Measurements from ENCODE around the gene NTNG2.

DNA sequence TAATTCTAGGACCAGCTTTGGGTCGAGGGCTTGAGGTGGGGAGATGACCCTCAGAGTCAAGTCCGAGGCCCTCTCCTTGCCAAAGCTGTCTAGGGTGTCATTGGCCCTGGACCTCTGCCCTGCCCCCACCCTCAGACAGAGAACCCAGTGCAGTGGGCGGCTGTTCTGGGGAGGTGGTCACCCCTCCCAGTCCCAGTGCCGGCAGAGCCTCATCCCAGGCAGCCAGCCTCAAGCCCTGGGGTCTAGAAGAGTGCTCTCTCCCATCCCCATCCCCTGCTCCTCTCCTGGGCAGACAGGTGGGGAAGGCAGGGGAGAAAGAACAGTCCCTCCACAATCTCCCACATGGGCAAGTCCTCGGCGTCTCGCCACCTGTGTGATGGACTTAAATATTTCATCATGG lies 7.0 kb downstream of the NTNG2 start:
- TF ChIP-seq CTCF (IDR thresholded peaks at IDR 0.05) (no peak), POLR2A (IDR thresholded peaks at IDR 0.05) (no peak), POLR2AphosphoS5 (IDR thresholded peaks at IDR 0.05) (no peak)
